Ectodermal cell (in vitro differentiated cells): ENCODE data around the gene FGF5.

ENCODE experiments used
- H3K27ac ChIP-seq: 2 replicates; pipeline ENCODE4 v1.7.0; 2013; ENCODE audit warnings: mild to moderate bottlenecking, low read depth, low read length; ENCODE audit not compliant: insufficient read depth, poor library complexity, severe bottlenecking
- H3K27me3 ChIP-seq: 2 replicates; pipeline ENCODE4 v1.7.0; 2013; ENCODE audit warnings: mild to moderate bottlenecking, low read length; ENCODE audit not compliant: insufficient read depth, control insufficient read depth, poor library complexity, severe bottlenecking
- H3K36me3 ChIP-seq: one replicate; pipeline ENCODE4 v1.7.0; 2013; ENCODE audit warnings: low read length; ENCODE audit not compliant: control insufficient read depth, insufficient read depth
- H3K4me1 ChIP-seq: one replicate; pipeline ENCODE4 v1.7.0; 2013; ENCODE audit warnings: low read length; ENCODE audit not compliant: control insufficient read depth, insufficient read depth
- H3K4me3 ChIP-seq: 2 replicates; pipeline ENCODE4 v1.7.0; 2013; ENCODE audit warnings: low read depth, low read length, control low read depth; ENCODE audit not compliant: insufficient read depth
- H3K9me3 ChIP-seq: 2 replicates; pipeline ENCODE4 v1.7.0; 2013; ENCODE audit warnings: mild to moderate bottlenecking, low read length, moderate library complexity; ENCODE audit not compliant: control insufficient read depth
- WGBS, 2 experiments: methylation state at CpG; one replicate each; pipeline ENCODE4 v1.1.7; 2013; ENCODE audit warnings: missing lambda C conversion rate in 2 of 2; 5-methylcytosine and 5-hydroxymethylcytosine counted together

FGF5 gene

DNA sequence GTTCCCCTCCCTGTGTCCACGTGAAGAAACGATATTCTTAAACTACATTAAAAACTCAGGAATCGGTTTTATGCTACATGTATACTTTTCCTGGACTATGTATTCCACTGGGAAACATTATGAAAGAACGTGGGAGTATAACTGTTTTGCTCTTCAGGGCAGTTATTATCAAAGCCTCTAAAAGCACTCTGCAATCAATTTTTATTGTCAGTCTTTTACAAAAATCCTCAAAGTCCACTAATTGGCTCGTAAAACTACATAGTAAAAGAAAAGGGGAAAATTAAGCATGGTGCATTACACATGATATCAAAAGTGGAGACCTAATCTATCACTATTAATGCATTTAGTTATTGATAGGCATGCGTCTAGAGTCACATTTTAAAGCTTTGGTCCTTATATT is 57.7 kb downstream of the FGF5 start:
- no peaks in the 10 kb centered on the region for H3K27me3 ChIP-seq
- no peaks in the 10 kb centered on the region for H3K4me1 ChIP-seq
- H3K9me3 ChIP-seq: no peaks in the 10 kb centered on the region
- no peak overlapping the region for H3K27ac ChIP-seq
- no peak overlapping the region for H3K4me3 ChIP-seq
- WGBS, 2 experiments: 93 to 96% methylated on average over 6 of the region's 6 CpGs
- H3K36me3 ChIP-seq: no peaks in the 10 kb centered on the region

GRCh38 chr4:80331693-80332092 is 65.2 kb downstream of the FGF5 start:
- Histone ChIP-seq H3K27ac (no peak overlapping the region), H3K36me3 (no peaks in the 10 kb centered on the region), H3K4me1 (no peaks in the 10 kb centered on the region), H3K27me3 (peaks cover 47% of the 10 kb centered on the region), H3K9me3 (no peaks in the 10 kb centered on the region), H3K4me3 (no peak overlapping the region)
- WGBS, 2 experiments: 78 to 86% methylated on average over 2 of the region's 2 CpGs

DNA sequence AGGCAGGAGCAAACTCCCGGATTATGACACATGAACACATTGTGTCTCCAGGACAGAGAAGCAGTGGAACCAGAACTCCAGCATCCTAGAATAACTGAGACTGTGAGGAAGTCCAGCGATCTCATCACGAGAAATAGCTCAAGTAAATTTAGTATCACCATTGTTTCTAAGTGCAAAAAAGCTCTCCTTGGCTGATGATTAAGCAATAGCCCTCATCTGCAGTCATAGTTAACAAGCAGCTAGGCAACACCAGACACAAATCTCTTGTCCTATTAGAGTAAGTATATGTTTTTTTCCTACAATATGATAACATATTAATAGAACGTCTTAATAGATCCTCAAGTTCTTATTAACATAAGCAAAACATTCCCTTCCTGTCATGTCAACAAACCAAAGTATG is 66.7 kb downstream of the FGF5 start:
- 88 to 89% methylated on average over 3 to 4 of the region's 4 CpGs for WGBS, 2 experiments
- no peak overlapping the region for H3K27ac ChIP-seq
- H3K4me3 ChIP-seq: no peak overlapping the region
- peaks cover 50% of the 10 kb centered on the region for H3K27me3 ChIP-seq
- H3K36me3 ChIP-seq: no peaks in the 10 kb centered on the region
- H3K9me3 ChIP-seq: no peaks in the 10 kb centered on the region
- no peaks in the 10 kb centered on the region for H3K4me1 ChIP-seq

DNA sequence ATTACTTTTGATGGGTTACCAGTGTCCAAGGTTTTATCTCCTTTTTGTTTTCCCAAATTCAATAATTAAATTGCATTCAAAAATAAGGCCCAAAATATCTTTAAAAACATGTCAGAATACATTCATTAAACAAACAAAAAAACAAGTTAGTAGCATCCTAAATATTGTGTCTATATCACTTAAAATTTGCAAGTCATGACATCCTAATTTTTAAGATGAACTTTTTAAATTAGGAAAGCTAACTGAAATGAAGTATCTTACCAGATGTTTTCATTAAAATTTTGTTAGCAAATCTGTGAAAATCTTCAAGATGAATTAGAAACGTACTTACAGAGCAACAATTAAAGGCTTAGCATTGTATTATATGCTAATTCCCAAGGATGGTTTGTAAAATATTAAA is 68.1 kb downstream of the FGF5 start:
- H3K4me3 ChIP-seq: no peak overlapping the region
- H3K4me1 ChIP-seq: no peaks in the 10 kb centered on the region
- no peaks in the 10 kb centered on the region for H3K9me3 ChIP-seq
- 88% methylated on average over 1 of the region's 1 CpG; no CpG with 5 or more reads in 1 of the 2 experiments for WGBS, 2 experiments
- no peaks in the 10 kb centered on the region for H3K36me3 ChIP-seq
- no peak overlapping the region for H3K27ac ChIP-seq
- peaks cover 50% of the 10 kb centered on the region for H3K27me3 ChIP-seq

DNA sequence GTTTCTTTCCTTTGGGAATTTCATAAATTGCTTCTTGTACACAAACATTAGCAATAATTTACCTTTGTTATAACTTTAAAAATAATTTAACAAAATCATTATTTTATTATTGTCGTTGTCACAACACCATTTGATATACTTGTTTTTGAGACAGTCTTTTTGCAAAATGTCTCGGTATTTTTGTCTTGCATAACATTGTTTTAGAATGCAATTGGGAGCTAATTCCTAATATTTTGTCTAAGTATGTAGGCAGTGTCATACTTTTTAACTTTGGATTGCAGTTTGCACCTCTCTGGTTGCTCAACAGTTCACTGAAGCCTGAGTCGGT is 68.7 kb downstream of the FGF5 start:
- peak overlapping the region; percentile 68 for H3K4me3 ChIP-seq
- H3K4me1 ChIP-seq: no peaks in the 10 kb centered on the region
- H3K36me3 ChIP-seq: no peaks in the 10 kb centered on the region
- H3K27me3 ChIP-seq: peaks cover 50% of the 10 kb centered on the region
- no peaks in the 10 kb centered on the region for H3K9me3 ChIP-seq
- 17 to 23% methylated on average over 3 of the region's 3 CpGs for WGBS, 2 experiments
- no peak overlapping the region for H3K27ac ChIP-seq

DNA sequence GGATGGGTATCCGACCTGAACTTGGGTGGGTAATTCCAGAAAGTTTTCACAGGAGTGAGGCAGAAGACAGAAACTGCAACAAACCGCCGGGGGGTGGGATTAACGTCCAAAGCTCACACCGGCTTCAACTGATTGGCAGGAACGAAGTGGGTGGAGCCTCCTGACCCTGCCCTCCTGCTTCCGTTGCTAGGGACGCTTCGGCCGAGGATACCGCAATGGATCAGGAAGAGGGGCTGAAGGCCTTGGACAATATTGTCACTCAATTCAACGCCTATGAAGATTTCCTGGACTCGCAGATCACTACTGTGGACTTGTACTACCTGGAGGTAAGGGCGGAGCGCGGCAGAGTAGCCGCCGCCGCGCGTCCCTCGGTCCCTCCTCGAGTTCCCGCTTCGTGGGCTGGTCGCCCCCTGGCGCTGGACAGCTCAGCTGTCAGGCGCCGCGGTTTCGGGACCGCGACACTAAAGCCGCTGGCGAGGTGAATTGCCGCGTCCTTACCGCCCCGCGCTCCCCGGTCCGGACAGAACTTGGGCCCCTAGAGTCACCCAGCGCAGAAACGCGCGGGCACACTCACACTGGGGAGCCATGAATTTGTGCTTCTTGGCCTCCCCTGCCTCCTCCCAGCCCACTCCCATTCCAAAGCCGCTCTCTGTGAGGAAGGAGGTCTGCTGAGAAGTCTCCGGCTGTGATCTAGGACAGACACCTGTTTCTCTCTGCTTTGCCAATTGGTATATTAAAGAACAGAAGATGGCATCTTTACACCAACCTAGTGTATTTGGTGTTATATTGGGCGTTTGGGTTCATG is 69.3 kb downstream of the FGF5 start, which contains the start of gene CFAP299:
Gene CFAP299 (plus strand): TSS at position 177 of the 805 bp plus-strand sequence.
- no peaks in the 10 kb centered on the region for H3K36me3 ChIP-seq
- peak within 1 kb of the TSS; percentile 68 for H3K4me3 ChIP-seq
- H3K27me3 ChIP-seq: peaks cover 50% of the 10 kb centered on the region
- H3K4me1 ChIP-seq: no peaks in the 10 kb centered on the region
- WGBS, 2 experiments: 0 to 1% methylated on average over 47 to 48 of the region's 49 CpGs
- no peaks in the 10 kb centered on the region for H3K9me3 ChIP-seq
- H3K27ac ChIP-seq: no peak within 1 kb of the TSS

GRCh38 chr4:80336582-80336981 is 70.1 kb downstream of the FGF5 start:
- Histone ChIP-seq H3K9me3 (no peaks in the 10 kb centered on the region), H3K27ac (no peak overlapping the region), H3K36me3 (no peaks in the 10 kb centered on the region), H3K4me1 (no peaks in the 10 kb centered on the region), H3K27me3 (peaks cover 44% of the 10 kb centered on the region), H3K4me3 (no peak overlapping the region)
- 19 to 26% methylated on average over 10 of the region's 10 CpGs for WGBS, 2 experiments

- H3K27me3 ChIP-seq: peaks cover 13% of the 10 kb centered on the region
- no peaks in the 10 kb centered on the region for H3K9me3 ChIP-seq
- H3K36me3 ChIP-seq: no peaks in the 10 kb centered on the region
- WGBS, 2 experiments: 85 to 92% methylated on average over 2 of the region's 2 CpGs
- H3K4me1 ChIP-seq: no peaks in the 10 kb centered on the region
- no peak overlapping the region for H3K27ac ChIP-seq
- no peak overlapping the region for H3K4me3 ChIP-seq
Observed at GRCh38 chr4:80340036-80340435, 73.6 kb downstream of the FGF5 start.
